Raji (cell line): ENCODE measurements around the gene ZBTB7A.

Source experiments
- POLR2A ChIP-seq: IDR thresholded peaks from 2 replicates; pipeline ENCODE4 v1.6.1; 2011; ENCODE audit warnings: low read depth, low read length, control low read depth; ENCODE audit not compliant: insufficient read depth

Gene ZBTB7A

DNA sequence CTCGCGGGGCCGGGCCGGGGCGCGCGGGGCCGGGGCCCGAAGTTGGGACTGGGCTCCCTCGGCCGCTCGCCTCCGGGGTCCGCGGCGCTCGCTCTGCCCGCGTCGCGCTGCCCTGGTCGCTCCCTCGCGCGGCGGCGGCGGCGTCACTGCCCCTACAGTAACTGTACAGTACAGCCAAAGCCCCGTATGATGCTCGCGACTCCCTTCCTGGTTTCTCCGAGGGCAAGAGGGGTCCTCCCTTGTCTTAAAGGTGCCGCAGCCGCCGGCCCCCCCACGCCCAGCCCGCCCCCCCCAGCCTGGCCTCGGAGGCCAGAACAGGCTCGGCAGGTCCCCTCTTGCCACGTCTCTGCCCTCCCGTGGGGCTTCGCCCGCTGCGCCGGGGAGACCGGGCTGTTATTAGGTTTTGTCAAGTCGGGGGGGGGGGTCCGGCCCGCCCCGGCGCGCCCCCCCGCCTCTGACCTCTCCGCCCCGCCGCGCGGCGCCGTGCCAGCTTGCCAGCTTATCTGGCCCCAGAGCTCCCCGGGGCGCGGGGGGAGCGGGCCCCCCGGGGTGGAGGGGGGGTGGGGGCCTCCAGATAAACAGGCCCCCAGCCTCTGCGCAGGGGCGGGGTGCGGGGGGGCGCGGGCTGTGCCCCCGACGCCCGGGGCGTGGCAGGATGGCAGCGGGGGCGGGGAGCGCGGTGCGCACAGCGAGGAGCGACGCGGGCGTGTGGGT lies at the start of gene ZBTB7A:
Gene ZBTB7A (minus strand): TSS at position 218 of the 714 bp plus-strand sequence. CDS start 11,667 bp downstream, outside the sequence.
- TF ChIP-seq POLR2A: peak; percentile 64

DNA sequence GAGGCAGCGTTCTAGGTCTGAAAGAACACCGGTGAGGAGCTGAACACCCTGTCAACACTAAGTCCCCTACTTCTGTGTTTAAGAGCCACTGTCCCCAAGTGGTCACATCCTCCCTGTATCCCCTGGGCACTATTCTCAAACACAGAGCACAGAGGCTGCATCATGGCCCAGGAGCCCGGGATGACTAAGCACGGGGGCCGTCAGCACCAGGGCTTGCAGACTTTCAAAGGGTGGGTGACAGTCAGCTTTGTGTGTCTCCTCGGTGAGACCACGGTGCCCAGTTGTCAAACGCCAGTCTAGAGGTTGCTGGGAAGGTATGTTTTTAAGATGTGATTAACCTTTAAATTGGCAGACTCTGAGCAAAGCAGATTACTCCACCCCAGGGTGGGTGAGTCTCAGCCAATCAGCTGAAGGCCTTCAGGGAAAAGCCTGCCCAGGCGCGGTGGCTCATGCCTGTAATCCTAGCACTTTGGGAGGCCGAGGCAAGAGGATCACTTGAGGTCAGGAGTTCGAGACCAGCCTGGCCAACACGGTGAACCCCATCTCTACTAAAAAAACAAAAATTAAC lies 49.2 kb upstream of the ZBTB7A start:
- no peak for TF ChIP-seq POLR2A

DNA sequence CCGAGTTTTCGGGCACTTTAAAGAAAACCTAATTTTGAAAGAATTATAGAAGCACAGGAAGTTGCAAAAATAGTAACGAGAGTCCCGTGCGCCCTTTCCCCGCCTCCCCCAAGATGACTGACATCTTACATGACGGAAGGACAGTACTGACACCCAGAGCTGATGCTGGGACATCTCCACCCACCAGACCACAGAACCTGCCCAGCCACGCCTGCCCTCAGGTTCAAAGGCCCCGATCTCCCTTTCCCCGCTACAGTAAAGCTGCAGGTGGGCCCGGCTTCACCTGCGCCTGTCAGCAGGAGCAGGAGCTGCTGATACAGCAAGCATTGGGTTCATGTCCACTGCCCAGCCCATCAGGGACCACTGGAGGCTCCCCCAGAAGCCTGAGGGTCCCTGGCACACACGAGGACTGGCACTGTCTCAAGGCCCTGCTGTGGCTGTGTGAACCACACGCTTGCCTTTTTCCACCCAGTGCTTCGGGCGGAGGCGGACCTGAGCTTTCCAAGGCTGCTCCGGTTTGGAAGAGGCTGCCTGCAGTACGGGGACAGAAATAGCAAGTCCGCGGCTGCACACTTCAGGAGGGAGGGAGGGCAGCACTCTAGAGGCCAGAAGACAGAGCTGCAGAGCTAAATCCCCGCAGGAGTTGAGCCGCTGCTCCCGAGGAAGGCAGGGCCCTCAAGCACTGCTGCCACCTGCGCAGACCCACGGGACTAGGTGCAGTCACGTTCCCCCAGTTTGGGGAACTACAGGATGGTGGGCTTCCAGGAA lies 48.5 kb upstream of the ZBTB7A start:
- no peak for TF ChIP-seq POLR2A

DNA sequence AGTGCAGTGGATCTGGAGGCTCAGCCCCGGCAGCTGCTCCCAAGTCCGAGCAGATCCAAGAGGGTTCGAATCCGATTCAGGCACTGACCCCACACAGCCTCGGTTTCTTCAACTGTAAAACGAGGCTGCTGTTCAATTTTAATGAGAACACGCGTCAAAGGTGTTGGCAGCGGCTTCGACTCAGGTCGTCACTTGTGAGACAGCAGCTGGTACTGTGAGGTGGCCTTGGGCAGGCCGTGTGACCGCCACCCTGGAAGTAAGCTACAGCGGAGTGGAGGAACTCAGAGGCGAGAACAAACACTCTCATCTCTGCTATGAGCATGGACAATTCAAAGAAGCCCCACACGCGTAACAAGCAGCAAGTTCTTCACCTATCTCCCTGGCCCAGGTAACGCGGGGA lies 47.5 kb upstream of the ZBTB7A start:
- no peak for TF ChIP-seq POLR2A

DNA sequence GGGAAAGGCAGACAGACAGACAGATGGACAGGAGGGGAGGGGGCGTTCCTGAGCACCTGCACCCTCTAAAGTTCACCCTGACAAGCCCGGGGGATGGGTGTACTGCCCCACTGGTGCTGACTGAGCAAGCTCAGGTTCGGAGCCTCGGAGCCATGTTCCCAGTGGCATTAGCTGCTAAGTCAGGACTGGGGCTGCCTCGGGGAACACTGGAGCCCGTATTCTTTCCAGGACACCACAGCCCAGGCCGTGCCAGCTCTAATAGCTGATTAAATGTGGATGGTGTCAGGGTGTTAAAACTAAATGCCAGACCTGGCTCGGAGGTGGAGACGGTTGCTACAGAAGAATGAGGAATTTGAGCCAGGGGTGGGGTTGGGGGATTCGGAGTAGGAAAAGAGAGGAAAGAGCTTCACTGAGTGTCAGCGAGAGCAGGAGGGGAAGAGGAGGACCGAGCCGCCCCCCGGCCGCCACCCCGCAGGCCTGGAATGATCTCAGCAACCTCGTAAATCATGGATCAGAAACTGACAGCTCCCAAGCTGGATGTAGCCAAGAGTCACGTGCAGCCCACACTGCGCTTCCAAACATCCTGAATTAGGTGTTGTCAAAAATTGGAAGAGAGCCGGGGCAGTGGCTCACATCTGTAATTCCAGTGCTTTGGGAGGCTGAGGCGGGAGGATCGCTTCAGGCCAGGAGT lies 46.8 kb upstream of the ZBTB7A start:
- no peak for TF ChIP-seq POLR2A

DNA sequence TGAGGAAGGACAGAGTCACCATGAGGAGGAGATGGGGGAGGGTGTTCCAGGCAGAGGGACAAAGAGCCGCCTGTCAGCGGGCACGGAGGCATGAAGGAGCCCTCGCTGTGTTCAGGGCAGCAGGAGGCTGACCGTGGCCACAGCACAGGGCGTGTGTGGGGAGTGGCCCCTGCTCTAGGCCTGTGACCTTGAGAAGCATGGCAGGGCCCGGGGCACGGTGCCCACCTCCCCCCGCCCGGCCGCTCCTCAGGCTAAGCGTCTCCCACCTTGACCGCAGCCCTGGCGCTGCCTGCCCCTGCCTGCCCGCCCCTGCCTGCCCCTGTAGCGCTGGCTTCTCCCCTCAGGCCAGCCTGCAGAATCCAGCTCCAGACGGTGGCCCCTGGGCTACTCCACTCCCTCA lies 45.7 kb upstream of the ZBTB7A start:
- no peak for TF ChIP-seq POLR2A

DNA sequence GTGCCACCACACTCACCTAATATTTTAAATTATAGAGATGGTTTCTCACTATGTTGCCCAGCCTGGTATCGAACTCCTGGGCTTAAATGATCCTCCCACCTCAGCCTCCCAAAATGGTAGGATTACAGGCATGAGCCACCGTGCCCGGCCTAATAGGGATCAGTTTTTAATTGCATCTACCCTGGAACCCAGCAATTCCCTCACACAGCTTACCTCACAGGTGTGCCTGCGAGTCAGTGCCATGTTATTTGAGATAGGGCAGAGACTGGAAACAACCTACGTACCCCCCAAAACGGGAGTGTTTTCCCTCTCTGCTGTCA lies 42.9 kb upstream of the ZBTB7A start:
- TF ChIP-seq POLR2A: no peak

DNA sequence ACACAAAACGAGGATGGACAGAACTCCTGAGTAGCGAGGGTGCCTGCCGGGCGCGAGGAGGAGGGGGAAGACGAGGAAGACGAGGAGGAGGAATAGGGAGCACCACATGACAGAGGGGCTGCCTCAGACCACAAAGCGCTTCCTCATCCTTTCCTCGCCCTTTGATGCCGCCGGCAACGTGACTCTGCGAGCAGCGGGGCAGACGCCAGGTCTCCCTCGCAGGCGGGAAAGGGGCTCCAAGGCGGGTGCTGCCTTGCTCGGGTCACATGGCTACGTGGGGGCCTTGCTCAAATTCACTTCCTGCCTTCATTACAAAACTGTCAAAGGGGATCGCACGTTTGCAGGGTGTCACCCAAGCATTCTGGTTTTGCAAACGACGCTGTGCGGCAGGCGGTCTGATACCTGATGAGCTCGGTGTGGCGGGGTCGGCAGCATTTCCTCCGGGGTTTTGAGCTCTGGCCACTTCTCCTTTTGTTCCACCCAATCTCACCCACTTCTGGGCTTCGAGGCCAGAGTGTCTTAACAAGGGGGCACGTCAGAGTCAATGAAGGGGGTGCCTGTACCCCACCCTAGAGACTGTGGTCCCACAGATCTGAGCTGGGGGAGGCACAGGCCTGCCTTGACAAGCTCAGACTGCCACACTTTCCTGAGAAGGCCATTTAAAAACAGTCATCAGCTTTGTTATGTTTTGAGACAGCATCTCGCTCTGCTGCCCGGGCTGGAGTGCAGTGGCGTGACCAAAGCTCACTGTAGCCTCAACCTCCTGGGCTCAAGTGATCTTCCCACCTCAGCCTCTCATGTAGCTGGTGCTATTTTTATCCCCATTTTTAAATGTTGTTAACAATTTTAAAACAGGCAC lies 42.3 kb upstream of the ZBTB7A start:
- TF ChIP-seq POLR2A: no peak

DNA sequence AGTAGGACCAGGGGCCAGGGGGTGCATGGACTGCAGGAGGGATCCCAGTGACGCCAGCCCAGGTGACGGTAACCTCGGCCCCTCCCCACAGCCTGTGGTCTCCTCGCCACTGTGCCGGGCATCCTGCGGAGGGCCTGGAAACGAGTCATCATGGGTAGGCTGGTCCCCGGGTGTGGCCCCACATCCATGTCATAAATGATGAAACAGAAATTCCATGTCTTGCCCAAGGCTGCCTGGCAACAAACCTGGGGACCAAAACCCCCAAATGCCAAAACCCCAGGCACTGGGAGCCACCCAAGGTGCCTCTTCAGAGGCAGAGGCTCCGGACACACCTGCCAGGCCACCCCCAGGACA lies 36.4 kb upstream of the ZBTB7A start:
- TF ChIP-seq POLR2A: no peak

DNA sequence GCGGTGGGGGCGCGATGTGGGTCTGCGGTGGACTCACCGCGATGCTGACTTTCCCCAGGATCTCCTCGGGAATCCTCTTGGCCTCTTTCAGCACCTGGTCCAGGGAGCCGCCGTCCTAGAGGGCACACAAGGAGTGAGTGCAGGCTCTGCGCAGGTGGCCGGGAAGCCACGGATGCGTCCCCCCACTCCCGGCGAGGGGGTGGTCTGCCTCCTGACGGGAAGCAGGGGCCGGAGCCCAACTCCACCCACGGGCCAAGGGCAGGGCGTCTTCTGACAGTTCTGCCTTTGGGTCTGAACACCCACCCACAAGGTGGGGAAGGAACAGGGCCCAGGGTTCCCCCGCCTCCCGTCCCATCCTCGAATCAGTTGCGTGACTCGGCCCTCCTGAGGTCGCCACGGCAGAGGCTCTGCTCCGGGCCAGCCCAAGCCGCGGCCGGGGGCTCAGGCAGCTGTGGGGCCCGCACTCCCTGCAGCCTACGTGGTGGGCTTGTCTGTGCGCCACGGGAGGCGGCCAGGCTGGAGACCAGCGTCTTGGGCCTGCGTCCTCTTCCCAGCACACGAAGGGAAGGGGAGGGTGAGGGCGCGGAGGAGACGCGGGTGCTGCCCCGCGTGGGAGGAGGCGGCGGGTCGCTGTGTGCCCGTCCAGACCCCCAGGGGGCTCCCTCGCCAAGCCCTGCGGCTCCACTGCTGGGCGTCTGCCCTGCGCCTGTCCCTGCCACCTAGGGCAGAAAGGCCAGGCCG lies 35.8 kb upstream of the ZBTB7A start:
- no peak for TF ChIP-seq POLR2A

DNA sequence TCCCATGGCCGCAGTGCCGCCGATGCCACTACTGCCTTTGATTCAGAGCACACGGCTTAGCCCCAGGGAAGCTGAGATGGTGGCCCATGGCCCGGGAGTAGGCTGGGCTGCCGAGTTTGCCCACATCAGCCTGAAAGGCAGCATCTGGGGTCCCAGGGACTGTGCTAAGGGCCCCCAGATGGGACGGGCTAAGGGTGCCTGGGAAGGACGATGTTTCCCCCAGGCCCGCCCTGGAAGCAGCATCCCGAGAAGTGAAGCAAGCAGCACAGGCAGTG lies 34.7 kb upstream of the ZBTB7A start:
- TF ChIP-seq POLR2A: no peak

DNA sequence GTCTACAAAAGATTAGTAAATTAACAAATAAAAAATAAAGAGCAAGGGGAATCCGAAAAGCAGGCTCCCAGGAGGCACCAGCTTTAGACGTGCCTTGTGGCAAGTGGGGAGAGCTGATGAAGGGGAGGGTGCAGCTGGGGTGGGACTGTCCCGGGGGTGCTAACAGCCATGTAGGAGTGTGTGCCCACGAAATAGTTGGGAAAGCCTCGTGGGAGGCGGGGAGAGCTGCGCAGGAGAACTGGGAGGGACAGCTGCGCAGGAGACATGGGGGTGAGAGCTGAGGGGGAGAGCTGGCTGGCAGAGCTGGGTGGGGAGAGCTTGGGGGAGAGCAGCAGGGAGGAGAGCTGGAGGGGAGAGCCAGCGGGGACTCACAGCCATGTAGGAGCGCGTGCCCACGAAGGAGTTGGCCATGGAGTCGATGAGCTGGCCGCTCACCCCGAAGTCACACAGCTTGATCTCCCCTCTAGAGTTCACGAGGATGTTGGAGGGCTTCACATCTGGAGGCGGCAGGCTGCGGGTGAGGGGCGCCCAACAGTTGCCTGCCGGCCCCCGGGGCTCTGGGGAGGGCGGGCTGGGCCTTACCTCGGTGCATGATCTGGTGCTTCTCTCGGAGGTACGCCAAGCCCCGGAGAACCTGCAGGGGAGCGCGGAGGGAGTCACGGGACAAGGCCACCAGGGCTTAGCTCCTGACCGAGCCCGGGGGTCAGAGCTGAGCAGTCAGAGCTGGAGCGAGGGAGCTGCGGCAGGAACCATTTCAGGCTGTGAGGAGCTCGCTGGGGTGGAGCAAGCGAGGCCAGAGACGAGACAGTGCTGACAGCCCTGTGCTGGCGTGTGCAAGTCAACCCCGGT lies 34.2 kb upstream of the ZBTB7A start:
- TF ChIP-seq POLR2A: no peak

DNA sequence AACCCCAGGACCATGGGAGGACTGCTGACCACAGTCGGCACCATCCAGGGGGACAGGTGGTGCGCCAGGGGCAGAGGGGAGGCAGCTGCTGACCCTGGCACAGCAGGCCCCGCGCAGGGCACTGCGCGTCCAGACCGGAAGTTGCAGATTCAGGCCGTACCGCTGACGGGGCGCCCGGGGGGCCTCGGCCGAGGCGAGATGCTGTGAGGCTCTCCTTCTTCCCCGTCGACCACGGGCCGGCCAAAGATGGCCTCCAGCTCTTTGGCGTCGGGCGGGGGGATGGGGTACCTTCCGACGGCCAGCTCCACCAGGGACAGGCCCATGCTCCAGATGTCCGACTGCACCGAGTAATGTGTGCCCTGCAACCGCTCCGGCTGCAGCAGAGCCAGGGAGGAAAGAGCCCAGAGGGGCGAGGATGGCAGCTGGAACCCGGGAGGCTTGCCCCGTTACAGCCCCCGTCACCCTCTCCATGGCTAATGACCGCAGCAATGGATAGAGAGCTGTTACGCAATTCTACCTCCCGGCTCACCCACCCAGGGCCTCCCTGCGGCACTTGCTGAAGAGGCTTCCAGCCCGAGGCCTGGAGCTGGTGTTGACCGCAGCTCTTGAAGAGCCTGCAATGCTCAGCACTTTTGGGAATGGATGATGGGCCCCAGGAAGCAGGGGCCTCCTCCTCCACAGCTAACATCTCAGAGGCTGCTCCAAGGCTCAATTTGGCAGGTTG lies 32.5 kb upstream of the ZBTB7A start:
- TF ChIP-seq POLR2A: no peak

DNA sequence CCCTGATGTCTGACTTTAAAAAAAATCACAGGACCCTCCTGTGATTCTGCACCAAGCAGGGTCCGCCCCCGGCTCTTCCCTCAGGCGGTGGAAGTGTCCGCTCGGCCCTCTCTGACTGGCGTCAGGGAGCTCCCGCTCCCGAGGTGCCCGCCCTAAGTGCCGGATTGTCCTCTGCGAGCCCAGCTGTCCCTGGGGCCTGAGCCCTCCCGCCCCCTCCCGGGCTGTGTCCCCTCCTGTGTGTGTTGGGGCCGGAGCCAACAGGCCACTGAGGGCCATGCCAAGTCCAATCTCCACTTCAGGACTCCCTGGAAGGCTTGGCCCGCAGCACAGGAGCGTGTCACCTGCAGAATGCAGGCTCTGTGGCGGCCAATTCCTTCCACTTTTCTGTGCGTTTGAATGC lies 31.8 kb upstream of the ZBTB7A start:
- TF ChIP-seq POLR2A: no peak

DNA sequence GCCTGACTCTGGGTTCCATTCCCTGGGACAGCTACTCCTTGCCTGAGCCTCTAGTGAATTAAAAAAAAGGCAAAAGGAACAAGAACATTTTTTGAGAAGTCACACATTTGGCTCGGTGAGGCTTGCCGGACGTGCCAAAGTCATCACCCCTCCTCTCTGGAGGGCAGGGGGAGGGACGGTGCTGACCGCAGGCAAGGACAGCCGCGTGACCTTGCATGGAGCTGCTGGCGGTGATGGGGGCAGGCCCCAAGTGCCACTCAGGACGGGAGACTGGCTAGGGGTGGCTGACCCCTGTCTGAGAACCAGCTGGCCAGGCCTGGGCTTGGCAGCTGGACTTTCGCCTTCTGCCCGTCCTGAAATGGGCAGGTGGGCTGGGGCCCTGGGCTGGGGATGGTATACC lies 30.8 kb upstream of the ZBTB7A start:
- TF ChIP-seq POLR2A: no peak
